Endothelial cell of umbilical vein (primary cell): Measurements from ENCODE around the gene STX12. TPM values are rescaled to one million over a fixed set of nuclear protein-coding genes. Genes with fewer than 3 reads are reported as not detected.
"Not testable (repeated sequence)": the region's sequence is repeated elsewhere in the genome, so short reads cannot be mapped to it uniquely, and the experiment has no call there.

ENCODE experiments used
- BruUV-seq: library from RNA; stranded (reverse); fragments of 400-500 nt; replicated peaks from 2 replicates; lab custom pipeline; 2021; lab: Mats Ljungman, UMichigan
- CTCF ChIA-PET: fragments of 300-600, 350-600 bp; sonication (Branson Sonifier 250); formaldehyde crosslinking; loops from one replicate; lab custom pipeline; 2021; ENCODE audit warnings: antibody characterized with exemption, inconsistent platforms; lab: Charles Lee
- POLR2A ChIA-PET: fragments of 300-600, 350-600 bp; sonication (Branson Sonifier 250); formaldehyde crosslinking; loops from one replicate; lab custom pipeline; 2021; ENCODE audit warnings: antibody characterized with exemption, inconsistent platforms; lab: Charles Lee
- DNase-seq: peaks from one replicate; pipeline ENCODE4 v3.0.0-alpha.2; 2011; ENCODE audit warnings: low read depth, low spot score
- FAIRE-seq: peaks from 2 replicates; lab custom pipeline; 2011; peaks lifted over from hg19 to GRCh38; lab: Jason Lieb, UNC
- H2AFZ ChIP-seq: 2 replicates; pipeline ENCODE4 v1.6.0; 2012; ENCODE audit warnings: low read depth, low read length, control low read depth, inconsistent platforms
- H3K27ac ChIP-seq: 2 replicates; pipeline ENCODE4 v1.5.1; 2011; ENCODE audit warnings: low read depth, mild to moderate bottlenecking, control low read depth, low read length, moderate library complexity; ENCODE audit not compliant: insufficient read depth
- H3K27me3 ChIP-seq, 2 experiments: 2 replicates each; pipeline versions ENCODE4 v1.6.0 to v1.6.1; 2011; ENCODE audit warnings: low read length in 2 of 2, mixed read lengths in 1 of 2; ENCODE audit not compliant: control insufficient read depth in 2 of 2, insufficient read depth in 2 of 2
- H3K36me3 ChIP-seq, 2 experiments: 2 replicates in 1 of 2; 3 replicates in 1 of 2; pipeline ENCODE4 v1.5.1; 2011; ENCODE audit warnings: low read length in 2 of 2, mild to moderate bottlenecking in 1 of 2, moderate library complexity in 1 of 2; ENCODE audit not compliant: control insufficient read depth in 2 of 2, insufficient read depth in 2 of 2; ENCODE audit errors: extremely low read depth in 1 of 2
- H3K4me1 ChIP-seq: 3 replicates; pipeline ENCODE4 v1.5.1; 2011; ENCODE audit warnings: mild to moderate bottlenecking, low read length; ENCODE audit not compliant: control insufficient read depth, insufficient read depth; ENCODE audit errors: extremely low read depth
- H3K4me2 ChIP-seq: 2 replicates; pipeline ENCODE4 v1.6.1; 2011; ENCODE audit warnings: low read length, control low read depth, mixed read lengths; ENCODE audit not compliant: insufficient read depth
- H3K4me3 ChIP-seq, 3 experiments: fragments of 200-600 bp in 1 of 3; sonication (generic), shearing (Covaris generic) in 1 of 3; replicated peaks in 1 of 3; 2 replicates each; pipeline ENCODE4 v1.5.1; 2011 to 2016; ENCODE audit warnings: control low read depth in 3 of 3, low read length in 3 of 3, mild to moderate bottlenecking in 2 of 3, inconsistent platforms in 1 of 3, low read depth in 1 of 3, moderate library complexity in 1 of 3; ENCODE audit not compliant: insufficient read depth in 1 of 3
- H3K79me2 ChIP-seq: 2 replicates; pipeline ENCODE4 v1.6.0; 2012; ENCODE audit warnings: low read length, inconsistent platforms; ENCODE audit not compliant: control insufficient read depth, insufficient read depth
- H3K9ac ChIP-seq: replicated peaks from 2 replicates; pipeline ENCODE3; 2011; ENCODE audit warnings: low read length, control low read depth; ENCODE audit not compliant: insufficient read depth; ENCODE audit errors: extremely low read depth
- H3K9me1 ChIP-seq: replicated peaks from 3 replicates; pipeline ENCODE4 v1.6.0; 2011; ENCODE audit warnings: mild to moderate bottlenecking, low read length; ENCODE audit not compliant: control insufficient read depth, insufficient read depth; ENCODE audit errors: extremely low read depth
- H3K9me3 ChIP-seq: replicated peaks from 2 replicates; pipeline ENCODE4 v1.5.1; 2012; ENCODE audit warnings: low read length, inconsistent platforms; ENCODE audit not compliant: control insufficient read depth, insufficient read depth
- H4K20me1 ChIP-seq: replicated peaks from 2 replicates; pipeline ENCODE3; 2011; ENCODE audit warnings: mild to moderate bottlenecking, low read length; ENCODE audit not compliant: control insufficient read depth, insufficient read depth; ENCODE audit errors: extremely low read depth
- EZH2 ChIP-seq: IDR thresholded peaks from 2 replicates; pipeline ENCODE4 v1.6.1; 2012; ENCODE audit warnings: borderline replicate concordance, low read depth, mild to moderate bottlenecking, moderate library complexity, low read length, inconsistent platforms; ENCODE audit not compliant: severe bottlenecking
- FOS ChIP-seq: IDR thresholded peaks from 2 replicates; pipeline ENCODE4 v1.6.1; 2011; ENCODE audit warnings: mild to moderate bottlenecking, low read length, moderate library complexity, borderline replicate concordance; ENCODE audit not compliant: insufficient read depth
- GATA2 ChIP-seq: IDR thresholded peaks from 2 replicates; pipeline ENCODE4 v1.7.0; 2011; ENCODE audit warnings: low read depth, mild to moderate bottlenecking, moderate library complexity, mixed read lengths, low read length; ENCODE audit not compliant: insufficient read length, insufficient read depth
- JUN ChIP-seq: IDR thresholded peaks from 2 replicates; pipeline ENCODE4 v1.6.1; 2011; ENCODE audit warnings: borderline replicate concordance, low read depth; ENCODE audit not compliant: insufficient read length, insufficient read depth
- MYC ChIP-seq: IDR thresholded peaks from one replicate; pipeline ENCODE4 v1.6.1; 2011; ENCODE audit warnings: mild to moderate bottlenecking, low read depth, low read length
- POLR2A ChIP-seq: IDR thresholded peaks from 2 replicates; pipeline ENCODE4 v1.6.1; 2012; ENCODE audit warnings: low read depth, mild to moderate bottlenecking, control low read depth, low read length
- POLR2AphosphoS5 ChIP-seq: IDR thresholded peaks from 2 replicates; pipeline ENCODE4 v1.6.1; 2012; ENCODE audit warnings: low read depth, mild to moderate bottlenecking, control low read depth, low read length, moderate library complexity; ENCODE audit not compliant: insufficient read depth
- dilution Hi-C: fragments of 300-500 bp; cut with MboI; formaldehyde crosslinking; loops from one replicate; pipeline ENCODE4 v1.15.0; 2019; ENCODE audit warnings: low sequenced_read_pairs; ENCODE audit not compliant: extremely low pct_ligation_motif_present
- intact Hi-C: fragments of 100-400 bp; cut with micrococcal nuclease; formaldehyde crosslinking; loops from one replicate; pipeline ENCODE4 v1.10.0; 2022
- polyA plus RNA-seq, 4 experiments: library from polyadenylated mRNA; depleted of rRNA in 3 of 4; stranded (reverse) in 3 of 4; unstranded in 1 of 4; fragments of >200 nt; gene quantifications; 2 replicates each; pipeline versions ENCODE4 v1.2.1 to v1.2.3, GENCODE V29; 2011 to 2012; ENCODE audit warnings: missing spikeins in 1 of 4
- total RNA-seq: library from RNA; stranded (reverse); gene quantifications from 2 replicates; pipeline ENCODE4 v1.2.3, GENCODE V29; 2021
- TF ChIP-seq, protein P1 (sequence below): IDR thresholded peaks from 2 replicates; pipeline ENCODE4 v1.6.1; 2011; ENCODE audit not compliant: insufficient read depth, insufficient read length
- TF ChIP-seq, protein P2 (sequence below), 2 donors: IDR thresholded peaks; 1 replicate in 1 of 2; 2 replicates in 1 of 2; pipeline ENCODE4 v1.5.1; 2011; ENCODE audit warnings: low read length in 2 of 2, mild to moderate bottlenecking in 2 of 2, moderate library complexity in 2 of 2, control low read depth in 1 of 2, inconsistent platforms in 1 of 2, low read depth in 1 of 2; ENCODE audit not compliant: insufficient read depth in 1 of 2; ENCODE audit errors: extremely low read depth in 1 of 2

STX12 gene
- total and polyA plus RNA-seq, 2 donors (not counting 3 experiments of a cell fraction or from before 2014, with no cell fraction given) = 28.7 to 90.3 TPM

DNA sequence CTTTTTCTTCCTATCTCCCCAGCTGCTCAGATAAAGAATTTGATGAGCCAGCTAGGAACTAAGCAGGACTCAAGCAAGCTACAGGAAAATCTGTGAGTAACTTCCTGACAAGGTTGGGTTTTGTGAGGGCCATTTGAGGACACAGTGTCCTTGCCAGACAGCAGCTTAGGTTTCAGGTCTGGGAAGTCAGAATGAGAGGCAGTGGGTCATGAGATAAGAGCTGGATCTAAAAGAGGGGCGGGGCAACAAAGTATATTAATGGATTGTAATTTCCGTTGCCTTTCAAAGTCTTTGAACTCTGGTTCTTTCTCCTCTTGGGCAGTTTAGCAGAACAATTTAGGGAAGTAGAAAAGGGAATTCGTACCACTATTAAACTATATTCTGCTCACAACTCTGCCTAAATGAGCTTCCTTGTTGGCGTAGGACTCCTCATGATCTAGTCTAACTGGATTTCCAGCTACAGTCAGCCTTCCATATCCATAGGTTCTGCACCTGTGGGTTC is 16.6 kb downstream of the STX12 start:
- Histone ChIP-seq H3K36me3 (peaks cover 13 to 17% of the 10 kb centered on the region in 2 experiments), H3K4me3 (peak overlapping the region in 1 of 3 experiments; percentile 7), H3K9me3 (no peaks in the 10 kb centered on the region), H3K4me2 (peak overlapping the region; percentile 73), H3K9me1 (no peaks in the 10 kb centered on the region), H3K27me3 (no peaks in the 10 kb centered on the region), H4K20me1 (peaks cover 1% of the 10 kb centered on the region), H2AFZ (no peak overlapping the region), H3K9ac (peak overlapping the region; percentile 17), H3K79me2 (peaks cover 40% of the 10 kb centered on the region), H3K27ac (peak overlapping the region; percentile 79), H3K4me1 (peaks cover 37% of the 10 kb centered on the region)
- dilution Hi-C loops (no loop called here), intact Hi-C loops (loop anchor here (1.0 to 2.0 kb wide), 3 partner anchors 16 to 63 kb away; partner anchors contain the start of genes PPP1R8 and STX12)
- CTCF ChIA-PET = interaction anchor here (0.8 to 4.6 kb wide), 7 partner anchors 16 to 127 kb away, joined by 3 to 21 read pairs (median 6); partner anchors contain the start of genes FAM76A, IFI6 and STX12
- BruUV-seq = no TSS peak
- TF ChIP-seq GATA2 (peak; percentile 94), POLR2A (peak; percentile 19), POLR2AphosphoS5 (peak; percentile 88), EZH2 (no peak), MYC (no peak), FOS (peak; percentile 74), JUN (peak; percentile 48)
- TF ChIP-seq, protein P1, sequence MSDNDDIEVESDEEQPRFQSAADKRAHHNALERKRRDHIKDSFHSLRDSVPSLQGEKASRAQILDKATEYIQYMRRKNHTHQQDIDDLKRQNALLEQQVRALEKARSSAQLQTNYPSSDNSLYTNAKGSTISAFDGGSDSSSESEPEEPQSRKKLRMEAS = no peak
- TF ChIP-seq, protein P2, sequence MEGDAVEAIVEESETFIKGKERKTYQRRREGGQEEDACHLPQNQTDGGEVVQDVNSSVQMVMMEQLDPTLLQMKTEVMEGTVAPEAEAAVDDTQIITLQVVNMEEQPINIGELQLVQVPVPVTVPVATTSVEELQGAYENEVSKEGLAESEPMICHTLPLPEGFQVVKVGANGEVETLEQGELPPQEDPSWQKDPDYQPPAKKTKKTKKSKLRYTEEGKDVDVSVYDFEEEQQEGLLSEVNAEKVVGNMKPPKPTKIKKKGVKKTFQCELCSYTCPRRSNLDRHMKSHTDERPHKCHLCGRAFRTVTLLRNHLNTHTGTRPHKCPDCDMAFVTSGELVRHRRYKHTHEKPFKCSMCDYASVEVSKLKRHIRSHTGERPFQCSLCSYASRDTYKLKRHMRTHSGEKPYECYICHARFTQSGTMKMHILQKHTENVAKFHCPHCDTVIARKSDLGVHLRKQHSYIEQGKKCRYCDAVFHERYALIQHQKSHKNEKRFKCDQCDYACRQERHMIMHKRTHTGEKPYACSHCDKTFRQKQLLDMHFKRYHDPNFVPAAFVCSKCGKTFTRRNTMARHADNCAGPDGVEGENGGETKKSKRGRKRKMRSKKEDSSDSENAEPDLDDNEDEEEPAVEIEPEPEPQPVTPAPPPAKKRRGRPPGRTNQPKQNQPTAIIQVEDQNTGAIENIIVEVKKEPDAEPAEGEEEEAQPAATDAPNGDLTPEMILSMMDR (IDR thresholded peaks at IDR 0.05; ENCODE audit: extremely low read depth in 1 of 2, insufficient read depth in 1 of 2, low read depth in 1 of 2, low read length in 2 of 2) = no peak
- DNase-seq (peak; percentile 92), FAIRE-seq (peak; percentile 96)
- POLR2A ChIA-PET = interaction anchor here (0.6 to 3.4 kb wide), 3 partner anchors 16 to 41 kb away, joined by 4 to 67 read pairs (median 7); partner anchors contain the start of genes PPP1R8 and STX12

DNA sequence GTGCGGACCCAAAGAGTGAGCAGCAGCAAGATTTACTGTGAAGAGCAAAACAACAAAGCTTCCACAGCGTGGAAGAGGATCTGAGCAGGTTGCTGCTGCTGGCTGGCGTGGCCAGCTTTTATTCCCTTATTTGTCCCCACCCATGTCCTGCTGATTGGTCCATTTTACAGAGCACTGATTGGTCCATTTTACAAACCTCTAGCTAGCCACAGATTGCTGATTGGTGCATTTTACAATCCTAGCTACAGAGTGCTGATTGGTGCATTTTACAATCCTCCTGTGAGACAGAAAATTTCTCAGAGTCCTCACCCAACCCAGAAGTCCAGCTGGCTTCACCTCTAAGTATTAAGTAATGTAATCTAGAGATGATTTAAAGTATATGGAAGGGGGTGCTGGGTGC is 17.3 kb downstream of the STX12 start:
- Histone ChIP-seq H3K27ac (peak overlapping the region; percentile 79), H3K4me3 (peak overlapping the region in 1 of 3 experiments; percentile 7), H3K4me1 (peaks cover 37% of the 10 kb centered on the region), H3K36me3 (peaks cover 13 to 20% of the 10 kb centered on the region in 2 experiments), H3K79me2 (peaks cover 34% of the 10 kb centered on the region), H3K4me2 (peak overlapping the region; percentile 73)
- H3K9me1 ChIP-seq, H2AFZ ChIP-seq, BruUV-seq, intact Hi-C loops, H3K9ac ChIP-seq, FAIRE-seq, H3K9me3 ChIP-seq, H4K20me1 ChIP-seq, dilution Hi-C loops, H3K27me3 ChIP-seq, DNase-seq: not testable (repeated sequence)
- POLR2A ChIA-PET = interaction anchor here (1.8 to 3.4 kb wide), 2 partner anchors 16 to 40 kb away, joined by 4 to 67 read pairs; partner anchors contain the start of genes PPP1R8 and STX12
- CTCF ChIA-PET = interaction anchor here (0.8 to 4.6 kb wide), 4 partner anchors 17 to 128 kb away, joined by 3 to 21 read pairs (median 10); partner anchors contain the start of genes FAM76A and STX12
